HG02981 (cell line): Measurements from ENCODE around the gene ZFAND3.
"Not testable (repeated sequence)": the region's sequence is repeated elsewhere in the genome, so short reads cannot be mapped to it uniquely, and the experiment has no call there.

ENCODE experiments used
- ATAC-seq: cut with Tn5 transposase; IDR thresholded peaks from one replicate; pipeline ENCODE4 v1.9.1; 2021; ENCODE audit warnings: mild to moderate bottlenecking, moderate library complexity; ENCODE audit not compliant: unreplicated experiment

Gene ZFAND3

DNA sequence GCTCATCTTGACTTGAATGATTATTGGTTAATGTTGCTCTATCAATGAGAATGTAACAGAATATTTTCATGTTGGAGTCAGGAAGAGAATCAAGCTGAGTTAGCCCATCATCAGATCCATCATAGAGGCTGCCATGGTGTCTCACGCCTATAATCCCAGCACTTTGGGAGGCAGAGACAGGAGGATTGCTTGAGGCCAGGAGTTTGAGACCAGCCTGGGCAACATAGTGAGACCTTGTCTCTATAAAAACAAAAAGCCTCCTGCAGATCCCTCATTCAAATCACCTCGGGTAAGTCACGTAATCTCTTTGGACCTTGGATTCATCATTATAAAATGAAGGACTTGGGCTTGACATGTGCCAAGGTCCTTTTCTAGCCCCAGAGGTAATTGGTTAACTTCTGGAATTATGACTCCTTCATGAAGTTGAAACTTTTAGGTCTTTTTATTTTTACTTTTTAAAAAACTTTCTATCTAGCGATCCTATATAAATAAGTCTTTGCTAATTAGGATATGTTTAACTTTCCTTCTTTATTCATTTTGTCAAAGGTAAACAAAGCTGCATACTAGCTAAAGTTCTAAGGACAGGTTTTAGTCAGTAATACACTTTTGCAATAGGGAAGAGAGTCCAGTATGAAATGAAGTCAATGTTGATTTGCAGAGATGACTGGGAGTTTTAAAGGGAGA lies 110.9 kb downstream of the ZFAND3 start:
- ATAC-seq: no peak

DNA sequence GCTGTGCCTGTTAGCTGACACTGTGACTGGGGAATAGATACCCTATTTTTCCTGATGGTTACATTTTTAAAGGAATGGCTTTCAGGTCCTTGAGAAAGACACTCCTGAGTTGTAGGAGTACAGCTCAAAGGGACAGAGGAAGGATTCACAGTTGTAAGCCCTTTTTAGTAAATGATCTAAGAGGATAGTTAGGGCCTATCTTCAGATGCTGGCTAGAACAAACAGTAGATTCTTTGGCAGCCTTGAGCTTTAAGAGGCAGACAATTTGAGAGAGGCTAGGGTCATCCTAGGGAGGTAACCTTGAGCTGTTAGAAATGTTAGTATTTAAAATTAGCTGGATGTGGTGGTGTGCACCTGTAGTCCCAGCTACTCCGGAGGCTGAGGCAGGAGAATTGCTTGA lies 111.5 kb downstream of the ZFAND3 start:
- no peak for ATAC-seq

DNA sequence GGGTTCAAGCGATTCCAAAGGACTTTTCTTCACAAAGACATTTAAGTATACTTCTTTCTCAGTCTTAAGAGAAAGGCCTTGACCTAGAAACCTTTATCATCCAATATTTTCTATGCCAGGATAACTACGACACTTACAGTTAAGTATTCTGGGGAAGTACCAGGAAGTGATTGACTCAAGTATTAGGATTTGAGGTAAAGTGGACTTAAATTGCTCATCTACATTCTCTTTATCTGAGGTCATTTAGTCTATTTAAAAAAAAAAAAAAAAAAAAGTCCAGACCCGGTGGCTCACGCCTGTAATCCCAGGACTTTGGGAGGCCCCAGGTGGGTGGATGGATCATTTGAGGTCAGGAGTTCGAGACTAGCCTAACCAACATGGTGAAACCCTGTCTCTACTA lies 114.7 kb downstream of the ZFAND3 start:
- ATAC-seq: no peak

DNA sequence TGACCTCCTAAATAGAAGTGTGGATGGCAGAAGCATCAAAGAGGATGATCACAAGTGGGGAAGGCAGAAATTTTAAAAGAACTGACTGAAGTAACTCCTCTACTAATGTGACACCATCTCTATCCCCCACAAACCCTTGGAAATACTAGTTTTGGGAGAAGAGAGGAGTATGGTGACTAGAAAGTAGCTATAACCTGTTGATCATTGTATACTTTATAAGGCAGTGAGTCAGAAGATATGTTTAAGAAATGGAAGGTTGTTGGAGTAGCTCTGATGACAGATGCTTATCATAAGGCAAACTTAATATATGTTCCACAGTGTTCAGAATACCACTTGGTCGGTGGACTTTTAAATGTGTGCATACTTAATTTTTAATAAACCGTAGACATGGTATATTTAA lies 116.6 kb downstream of the ZFAND3 start:
- ATAC-seq: no peak

DNA sequence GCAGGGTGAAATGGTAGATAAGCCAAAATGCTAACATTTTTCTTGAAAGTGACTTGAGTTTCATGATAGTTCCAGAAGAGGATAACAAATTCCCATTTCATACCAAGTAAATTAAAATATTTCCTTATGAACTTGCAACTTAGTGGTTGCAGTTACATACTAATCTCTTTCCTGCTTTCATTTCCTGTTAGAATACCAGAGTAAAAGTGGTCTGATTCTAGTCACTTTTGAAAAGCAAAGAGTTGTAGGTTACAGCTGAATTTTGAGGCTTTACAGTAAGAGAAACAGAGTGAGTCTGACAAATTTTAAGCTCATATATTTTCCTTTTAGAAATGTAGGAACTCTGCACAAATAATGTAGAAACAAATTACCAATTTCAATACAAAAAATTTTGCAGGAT lies 117.4 kb downstream of the ZFAND3 start:
- no peak for ATAC-seq

DNA sequence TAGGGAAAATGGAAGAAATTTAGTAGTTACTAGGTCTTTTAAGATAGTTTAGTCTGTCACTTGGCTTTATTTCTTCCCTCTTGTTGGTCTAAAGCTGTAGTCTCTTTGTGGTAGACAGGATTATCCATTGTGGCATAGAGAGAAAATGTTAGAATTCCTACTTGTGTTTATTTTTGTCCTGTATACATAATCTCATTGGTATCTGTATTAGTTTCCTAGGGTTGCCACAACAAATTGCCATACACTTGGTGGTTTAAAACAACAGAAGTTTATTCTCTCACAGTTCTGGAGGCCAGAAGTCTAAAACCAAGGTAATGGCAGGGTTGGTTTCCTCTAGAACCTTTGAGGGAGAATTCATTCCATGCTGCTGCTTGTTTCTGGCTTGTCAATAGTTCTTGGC lies 119.4 kb downstream of the ZFAND3 start:
- no peak for ATAC-seq

DNA sequence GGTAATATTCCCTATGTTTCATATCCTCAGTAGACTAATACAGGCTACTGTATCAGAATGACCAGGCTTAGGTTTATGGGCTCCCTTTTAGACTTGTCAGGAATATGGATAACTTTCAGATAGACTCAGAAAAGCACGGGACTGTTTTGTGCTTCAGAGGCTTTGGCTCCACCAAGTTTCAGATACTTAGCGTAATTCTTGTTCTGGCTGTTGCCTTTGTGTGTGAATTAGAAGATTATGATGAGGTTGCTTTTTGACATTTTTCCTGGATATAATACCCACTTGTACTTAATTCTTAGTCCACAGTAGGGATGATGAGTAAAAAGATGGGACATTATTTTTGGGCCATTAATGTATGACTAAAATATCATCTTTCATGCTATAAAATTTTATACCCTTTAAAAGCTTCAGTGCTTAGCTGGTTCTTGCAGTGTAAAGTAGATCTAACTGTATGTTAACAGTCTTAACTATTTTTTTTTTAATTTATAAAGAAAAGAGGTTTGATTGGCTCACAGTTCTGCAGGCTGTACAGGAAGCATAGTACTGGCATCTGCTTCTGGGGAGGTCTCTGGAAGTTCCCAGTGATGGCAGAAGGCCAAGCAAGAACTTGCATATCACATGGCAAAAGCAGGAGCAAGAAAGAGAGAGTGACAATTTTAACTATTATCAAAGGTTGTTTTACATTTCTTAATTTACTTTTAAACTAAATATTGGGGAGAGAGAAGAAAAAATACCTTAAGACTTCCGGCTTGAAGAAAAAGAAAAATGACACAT lies 120.7 kb downstream of the ZFAND3 start:
- no peak for ATAC-seq

DNA sequence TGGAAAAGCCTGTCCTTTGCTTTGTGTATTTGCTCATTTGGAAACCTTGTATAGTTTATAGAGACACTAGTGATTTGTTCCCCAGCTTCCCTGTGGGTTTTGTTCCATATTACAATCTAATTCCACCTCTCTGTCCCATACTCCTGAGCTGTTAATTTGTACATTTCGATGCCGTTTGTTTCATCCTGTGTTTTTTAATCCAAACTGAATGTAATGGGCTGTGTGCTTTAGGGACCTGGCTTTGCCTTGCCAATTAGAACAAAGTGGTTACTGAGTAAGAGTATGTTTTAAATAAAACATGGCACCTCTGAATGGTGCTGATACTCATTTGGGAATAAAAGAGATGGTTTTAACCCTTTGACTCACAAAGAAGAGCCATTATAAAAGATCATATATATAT lies 122.3 kb downstream of the ZFAND3 start:
- no peak for ATAC-seq

DNA sequence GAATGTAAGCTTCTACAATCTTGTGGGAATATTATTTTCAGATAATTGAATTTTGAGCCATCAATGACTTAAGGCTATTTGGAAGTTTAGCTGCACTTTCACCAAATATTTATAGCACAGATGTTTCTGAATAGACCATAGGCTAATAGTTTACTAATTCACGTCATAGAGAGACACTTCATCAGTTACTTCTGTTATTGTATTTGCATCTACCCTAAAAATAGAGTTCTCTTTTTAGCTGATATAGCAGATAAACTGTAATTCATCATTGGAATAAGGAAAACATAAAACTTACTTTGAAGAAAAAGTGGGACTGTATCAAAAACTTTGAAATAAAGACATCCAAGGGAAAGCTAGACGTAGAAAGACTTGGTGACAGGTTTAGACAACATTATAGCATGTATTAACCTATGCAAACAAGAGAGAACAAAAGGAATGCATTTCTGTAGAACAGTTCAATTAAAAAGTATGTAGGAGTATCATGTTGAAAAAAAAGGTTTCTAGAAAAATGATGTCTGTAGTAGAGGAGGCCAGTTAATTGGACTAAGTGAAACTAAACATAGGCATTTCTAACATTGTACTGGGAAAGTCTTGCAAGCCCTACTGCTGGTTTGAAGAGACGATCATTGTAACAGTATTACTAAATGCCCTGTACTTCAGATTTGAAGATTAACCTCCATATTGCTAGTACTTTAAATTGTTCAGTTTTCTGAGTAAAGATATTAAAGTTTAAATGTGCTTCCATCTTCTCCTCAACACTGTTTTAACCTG lies 123.3 kb downstream of the ZFAND3 start:
- no peak for ATAC-seq

DNA sequence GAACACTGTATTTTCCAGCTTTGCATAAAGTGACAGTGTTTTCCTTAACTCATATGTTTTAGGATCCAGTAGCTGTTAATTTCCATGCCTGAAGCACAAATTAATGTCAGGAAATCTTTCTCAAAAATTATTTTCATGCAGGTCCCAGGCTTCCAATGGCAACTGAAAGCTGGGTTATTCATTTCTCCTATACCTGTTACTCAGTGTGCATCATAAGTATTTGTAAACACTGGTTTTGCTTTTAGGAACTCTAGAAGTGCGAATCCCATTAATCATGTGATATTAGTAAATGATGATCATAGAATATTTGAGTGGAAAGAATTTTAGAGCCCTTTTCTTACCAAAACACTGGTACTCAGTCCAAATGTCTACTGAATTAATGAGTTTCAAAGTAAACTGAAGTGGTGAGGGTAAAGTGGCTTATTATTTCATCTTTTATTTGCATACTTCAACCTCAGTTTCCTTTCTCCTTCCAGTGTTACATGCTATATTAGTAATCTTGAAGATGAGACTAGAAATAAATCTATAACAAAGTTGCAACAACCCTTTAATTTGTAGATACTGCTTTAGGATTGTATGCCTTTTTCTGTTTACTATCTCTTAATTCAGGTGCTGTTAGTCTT lies 124.0 kb downstream of the ZFAND3 start:
- peak; percentile 49 for ATAC-seq

DNA sequence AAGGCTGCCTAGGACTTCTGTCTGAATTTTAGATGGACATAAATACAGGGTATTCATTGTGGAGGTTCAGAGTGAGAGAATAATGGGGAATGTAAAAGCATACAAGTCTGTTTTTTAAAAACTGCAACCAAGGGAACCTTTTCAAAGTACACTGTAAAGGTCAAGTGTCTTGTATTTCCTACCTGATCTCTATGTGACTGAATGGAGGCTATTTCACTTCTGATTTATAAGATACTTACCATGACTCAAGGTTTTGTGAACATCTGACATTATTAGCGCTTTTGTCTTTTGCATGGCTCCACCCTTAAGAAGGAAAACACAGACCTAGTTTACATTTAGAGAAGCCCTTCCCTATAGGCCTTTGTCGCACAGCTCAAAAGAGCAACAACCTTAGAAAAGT lies 126.5 kb downstream of the ZFAND3 start:
- ATAC-seq: no peak

DNA sequence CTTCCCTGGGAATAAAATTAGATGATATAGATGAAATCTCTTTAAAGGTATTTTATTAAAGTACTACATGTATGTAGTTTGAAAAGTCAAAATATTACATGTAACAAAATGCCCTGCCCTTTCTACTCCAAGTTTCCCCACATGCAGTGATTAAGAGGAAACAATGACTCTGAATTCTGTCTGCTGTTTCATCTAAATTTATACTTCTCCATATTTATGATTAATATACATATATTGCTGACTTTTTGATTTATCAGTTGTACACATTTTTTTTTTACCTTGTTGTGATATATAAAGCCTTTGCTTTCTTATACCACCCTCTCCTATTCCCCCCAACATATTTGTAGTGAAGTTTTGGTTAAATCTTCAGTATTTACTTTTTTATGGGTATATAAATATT lies 127.9 kb downstream of the ZFAND3 start:
- no peak for ATAC-seq

DNA sequence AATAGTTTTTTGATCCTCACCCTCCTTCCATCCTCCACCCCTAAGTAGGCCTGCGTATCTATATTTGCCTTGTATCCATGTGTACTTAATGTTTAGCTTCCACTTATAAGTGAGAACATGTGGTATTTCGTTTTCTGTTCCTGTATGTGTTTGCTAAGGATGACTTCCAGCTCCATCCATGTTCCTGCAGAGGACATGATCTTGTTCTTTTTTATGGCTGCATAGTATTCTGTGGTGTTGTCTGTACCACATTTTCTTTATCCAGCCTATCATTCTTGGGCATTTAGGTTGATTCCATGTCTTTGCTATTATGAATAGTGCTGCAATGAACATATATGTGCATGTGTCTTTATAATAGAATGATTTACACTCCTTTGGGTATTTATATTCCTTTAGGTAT lies 129.1 kb downstream of the ZFAND3 start:
- ATAC-seq: not testable (repeated sequence)

DNA sequence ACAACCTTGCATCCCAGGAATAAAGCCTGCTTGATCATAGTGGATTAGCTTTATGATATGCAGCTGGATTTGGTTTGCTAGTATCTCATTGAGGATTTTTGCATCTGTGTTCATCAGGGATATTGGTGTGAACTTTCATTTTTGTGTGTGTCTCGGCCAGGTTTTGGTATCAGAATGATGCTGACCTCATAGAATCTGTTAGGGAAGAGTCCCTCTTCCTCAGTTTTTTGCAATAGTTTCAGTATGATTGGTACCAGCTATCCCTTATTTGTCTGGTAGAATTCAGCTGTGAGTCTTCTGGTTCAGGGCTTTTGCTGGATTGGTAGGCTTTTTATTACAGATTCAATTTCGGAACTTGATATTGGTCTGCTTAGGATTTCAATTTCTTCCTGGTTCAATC lies 132.5 kb downstream of the ZFAND3 start:
- no peak for ATAC-seq

DNA sequence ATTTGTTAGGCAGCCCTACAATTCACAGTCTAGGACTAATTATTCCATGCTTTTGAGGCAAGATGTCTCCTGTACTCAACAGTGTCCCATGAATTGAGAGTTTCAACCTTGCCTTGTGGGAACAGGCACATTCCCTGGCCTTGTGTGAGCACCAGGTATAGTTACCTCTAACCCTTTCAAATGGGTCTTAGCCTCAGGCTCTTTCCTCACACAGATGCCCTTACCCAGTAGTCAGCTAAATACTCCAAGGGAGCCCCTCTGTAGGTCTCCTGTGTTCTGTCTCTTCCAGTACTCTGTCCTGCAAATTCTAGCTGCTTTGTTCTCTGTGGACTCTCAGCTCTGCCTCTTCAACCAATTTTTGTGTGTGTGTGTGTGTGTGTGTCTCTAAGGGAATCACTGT lies 135.3 kb downstream of the ZFAND3 start:
- no peak for ATAC-seq

DNA sequence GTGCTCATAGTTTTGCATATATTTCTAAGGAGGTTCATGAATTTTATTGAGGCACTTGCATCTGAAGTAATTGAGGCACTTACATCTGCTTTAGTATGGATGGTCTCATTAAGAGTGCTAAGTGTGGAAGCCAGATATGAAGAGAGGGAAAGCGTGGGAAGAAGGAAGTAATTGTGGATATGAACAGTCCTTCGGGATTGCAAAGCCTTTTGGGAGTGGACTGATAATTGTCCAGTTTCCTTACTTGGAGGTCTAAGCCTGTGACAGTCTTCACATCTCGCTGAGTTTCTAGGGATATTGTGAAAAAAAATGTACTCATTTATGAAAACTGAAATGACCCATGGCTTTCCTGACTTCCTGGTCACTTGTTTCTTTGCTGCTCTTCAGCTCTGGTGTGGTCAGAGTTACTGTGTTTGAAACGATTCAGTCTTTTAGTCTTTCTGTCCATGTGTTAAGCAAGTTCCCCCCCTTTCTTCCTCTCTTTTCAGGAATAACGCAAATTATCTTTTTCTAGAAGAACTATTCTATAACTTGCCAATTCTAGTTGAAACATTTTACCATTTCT lies 137.3 kb downstream of the ZFAND3 start:
- no peak for ATAC-seq

DNA sequence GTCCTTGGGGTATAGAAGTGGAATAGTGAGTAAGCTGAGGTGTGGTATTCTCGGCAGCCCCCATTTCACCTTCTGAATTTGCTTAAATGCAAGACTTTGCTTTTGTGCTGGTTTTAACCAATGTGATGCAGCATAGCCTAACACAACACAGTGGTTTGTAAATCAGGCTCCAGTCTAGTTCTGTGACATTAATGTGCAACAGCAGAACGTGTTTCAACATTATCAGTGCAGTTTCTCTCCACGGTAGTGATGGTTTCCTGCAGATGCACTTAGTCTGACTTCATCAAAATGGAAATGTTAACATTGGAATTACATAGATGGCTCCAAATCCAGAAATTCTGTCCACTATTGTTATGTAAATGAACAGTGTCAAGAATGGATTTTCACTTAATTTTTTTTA lies 139.5 kb downstream of the ZFAND3 start:
- ATAC-seq: no peak

DNA sequence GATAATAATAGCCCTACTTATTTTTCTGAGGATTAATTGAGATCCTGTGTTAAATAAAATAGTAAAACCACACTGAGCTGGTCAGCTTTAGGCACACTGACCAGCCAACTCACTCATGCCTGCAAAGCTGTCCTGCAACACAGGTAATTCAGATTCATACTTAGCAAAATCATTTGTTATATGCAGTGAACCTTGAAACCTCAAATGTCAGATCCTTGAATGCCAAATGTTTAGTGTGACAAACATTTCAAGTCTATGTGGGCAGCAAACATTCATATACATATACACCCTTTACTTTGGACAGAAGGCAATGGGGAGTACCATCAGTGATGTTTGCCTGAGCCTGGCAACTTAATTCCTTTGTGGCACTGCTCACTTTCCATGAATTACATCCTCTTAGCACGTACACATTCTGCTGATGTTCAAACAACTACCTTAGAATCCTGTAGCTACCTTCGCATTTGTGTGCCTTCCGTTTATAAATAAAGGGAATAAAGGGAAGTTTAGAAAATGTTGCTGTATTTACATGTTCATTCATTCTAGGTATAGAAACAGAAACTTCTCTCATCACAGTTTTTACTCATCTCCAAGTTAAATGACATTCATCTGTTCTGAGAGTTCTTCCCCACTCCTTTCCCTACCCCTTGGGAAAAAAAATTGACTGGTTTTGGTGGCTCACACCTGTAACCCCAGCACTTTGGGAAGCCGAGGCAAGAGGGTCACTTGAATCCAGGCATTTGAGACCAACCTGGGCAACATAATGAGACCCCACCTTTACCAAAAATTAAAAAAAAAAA lies 140.8 kb downstream of the ZFAND3 start:
- ATAC-seq: no peak

DNA sequence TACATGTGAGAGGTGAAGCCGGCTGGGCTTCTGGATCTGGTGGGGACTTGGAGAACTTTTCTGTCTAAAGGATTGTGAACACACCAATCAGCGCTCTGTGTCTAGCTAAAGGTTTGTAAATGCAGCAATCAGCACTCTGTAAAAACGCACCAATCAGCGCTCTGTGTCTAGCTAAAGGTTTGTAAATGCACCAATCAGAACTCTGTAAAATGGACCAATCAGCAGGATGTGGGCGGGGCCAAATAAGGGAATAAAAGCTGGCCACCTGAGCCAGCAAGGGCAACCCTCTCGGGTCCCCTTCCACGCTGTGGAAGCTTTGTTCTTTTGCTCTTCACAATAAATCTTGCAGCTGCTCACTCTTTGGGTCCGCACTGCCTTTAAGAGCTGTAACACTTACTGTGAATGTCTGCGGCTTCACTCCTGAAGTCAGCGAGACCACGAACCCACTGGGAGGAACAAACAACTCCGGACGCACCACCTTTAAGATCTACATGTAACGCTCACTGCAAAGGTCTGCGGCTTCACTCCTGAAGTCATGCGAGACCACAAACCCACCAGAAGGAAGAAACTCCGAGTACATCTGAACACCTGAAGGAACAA lies 143.1 kb downstream of the ZFAND3 start:
- not testable (repeated sequence) for ATAC-seq
